Testis (tissue), 3 donors: Measurements from ENCODE around the gene E2F6. TPM values are rescaled to one million over a fixed set of nuclear protein-coding genes. Genes with fewer than 3 reads are reported as not detected.

Experiments used
- DNase-seq: peaks from one replicate; pipeline ENCODE4 v3.0.0-alpha.2; 2019
- H3K27ac ChIP-seq, 2 donors: fragments of 200-600 bp; sonication (generic); one replicate each; pipeline ENCODE4 v1.5.1; 2019
- H3K27me3 ChIP-seq: fragments of 200-600 bp; sonication (generic); one replicate; pipeline ENCODE4 v1.5.1; 2019
- H3K36me3 ChIP-seq: fragments of 200-600 bp; sonication (generic); one replicate; pipeline ENCODE4 v1.5.1; 2017; ENCODE audit warnings: low read depth; ENCODE audit errors: missing control alignments
- H3K4me1 ChIP-seq: fragments of 200-600 bp; sonication (generic); one replicate; pipeline ENCODE4 v1.5.1; 2019
- H3K4me3 ChIP-seq, 2 donors: fragments of 200-600 bp; sonication (generic); one replicate each; pipeline ENCODE4 v1.5.1; 2017 to 2019
- H3K9me3 ChIP-seq: fragments of 200-600 bp; sonication (generic); one replicate; pipeline ENCODE4 v1.5.1; 2017
- CTCF ChIP-seq, 3 experiments: fragments of 450-650 bp in 2 of 3; fragments of 200-600 bp in 1 of 3; sonication (generic) in 1 of 3; IDR thresholded peaks; one replicate each; pipeline ENCODE4 v1.5.1; 2016 to 2019; ENCODE audit warnings: antibody characterized with exemption in 3 of 3, mild to moderate bottlenecking in 2 of 3, moderate library complexity in 1 of 3
- POLR2A ChIP-seq: fragments of 450-650 bp; IDR thresholded peaks from one replicate; pipeline ENCODE4 v1.6.1; 2017; ENCODE audit warnings: antibody characterized with exemption, mild to moderate bottlenecking, moderate library complexity
- WGBS, 2 donors: methylation state at CpG; one replicate each; pipeline ENCODE4 v1.1.5; 2018; 5-methylcytosine and 5-hydroxymethylcytosine counted together
- intact Hi-C: fragments of 100-400 bp; cut with DNase I; formaldehyde crosslinking; loops from one replicate; pipeline ENCODE4 v1.15.1; 2023; ENCODE audit warnings: low total_unique reads
- polyA plus RNA-seq: library from polyadenylated mRNA; stranded (reverse); fragments of 350-450 nt; fragmentation: Illumina TruSeq; extraction: RNeasy Lipid Tissue Mini Kit (QIAGEN cat#74804); gene quantifications from one replicate; pipeline ENCODE4 v1.2.3, GENCODE V29; 2014; ENCODE audit warnings: low read depth, low replicate concordance; ENCODE audit not compliant: insufficient read depth
- total RNA-seq, 2 donors: library from RNA; depleted of rRNA; stranded (reverse); fragments of >200 nt; gene quantifications; one replicate each; pipeline ENCODE4 v1.2.3, GENCODE V29; 2016

E2F6 gene
- total and polyA plus RNA-seq, 3 donors from 2014 or later = 15.7 to 24.3 (median 20.2) TPM

- Histone ChIP-seq H3K27me3 (no peaks in the 10 kb centered on the region), H3K27ac (peak overlapping the region; percentile 83 to 87), H3K36me3 (no peaks in the 10 kb centered on the region), H3K4me3 (peak overlapping the region; percentile 59 to 82), H3K9me3 (no peaks in the 10 kb centered on the region), H3K4me1 (peaks cover 19% of the 10 kb centered on the region)
- WGBS, 2 donors = 22 to 33% methylated on average over 26 of the region's 26 CpGs
- no peak for DNase-seq
- intact Hi-C loops = no loop called here
- no peak for TF ChIP-seq POLR2A
- TF ChIP-seq CTCF (IDR thresholded peaks at IDR 0.05) = no peak
Measured at GRCh38 chr2:11466307-11467128, 557 bp upstream of the E2F6 start.

GRCh38 chr2:11465110-11465484 lies 864 bp downstream of the E2F6 start:
- H3K36me3 ChIP-seq = no peaks in the 10 kb centered on the region
- no peaks in the 10 kb centered on the region for H3K9me3 ChIP-seq
- H3K4me3 ChIP-seq = peak overlapping the region; percentile 59 to 82
- no peak for DNase-seq
- peak overlapping the region; percentile 83 to 87 for H3K27ac ChIP-seq
- intact Hi-C loops = no loop called here
- H3K4me1 ChIP-seq = peaks cover 19% of the 10 kb centered on the region
- H3K27me3 ChIP-seq = no peaks in the 10 kb centered on the region
- WGBS, 2 donors = 24 to 28% methylated on average over 6 of the region's 6 CpGs
- TF ChIP-seq POLR2A (no peak), CTCF (IDR thresholded peaks at IDR 0.05) (no peak)

- no peaks in the 10 kb centered on the region for H3K9me3 ChIP-seq
- H3K27me3 ChIP-seq = no peaks in the 10 kb centered on the region
- intact Hi-C loops = no loop called here
- no peak overlapping the region for H3K27ac ChIP-seq
- peaks cover 7% of the 10 kb centered on the region for H3K4me1 ChIP-seq
- no peak overlapping the region for H3K4me3 ChIP-seq
- 90 to 96% methylated on average over 4 of the region's 4 CpGs for WGBS, 2 donors
- TF ChIP-seq POLR2A = no peak
- TF ChIP-seq CTCF (IDR thresholded peaks at IDR 0.05) = no peak
- DNase-seq = no peak
- no peaks in the 10 kb centered on the region for H3K36me3 ChIP-seq
Measured at GRCh38 chr2:11459816-11460215, 6.1 kb downstream of the E2F6 start.

GRCh38 chr2:11458753-11459152 lies 7.2 kb downstream of the E2F6 start:
- Histone ChIP-seq H3K4me1 (peaks cover 3% of the 10 kb centered on the region), H3K9me3 (no peaks in the 10 kb centered on the region), H3K4me3 (no peak overlapping the region), H3K27me3 (no peaks in the 10 kb centered on the region), H3K36me3 (no peaks in the 10 kb centered on the region), H3K27ac (no peak overlapping the region)
- WGBS, 2 donors = 77 to 85% methylated on average over 3 of the region's 3 CpGs
- TF ChIP-seq POLR2A = no peak
- no peak for TF ChIP-seq CTCF (IDR thresholded peaks at IDR 0.05)
- intact Hi-C loops = no loop called here
- DNase-seq = no peak

GRCh38 chr2:11457935-11458334 lies 8.0 kb downstream of the E2F6 start:
- no peaks in the 10 kb centered on the region for H3K9me3 ChIP-seq
- H3K27ac ChIP-seq = no peak overlapping the region
- 60 to 68% methylated on average over 1 of the region's 1 CpG for WGBS, 2 donors
- no peak for DNase-seq
- TF ChIP-seq CTCF (IDR thresholded peaks at IDR 0.05) = no peak
- no peak for TF ChIP-seq POLR2A
- no peaks in the 10 kb centered on the region for H3K4me1 ChIP-seq
- no peaks in the 10 kb centered on the region for H3K27me3 ChIP-seq
- intact Hi-C loops = no loop called here
- no peaks in the 10 kb centered on the region for H3K36me3 ChIP-seq
- H3K4me3 ChIP-seq = no peak overlapping the region
